NB4 (cell line): ENCODE measurements around the gene CEMIP.

ENCODE experiments used
- DNase-seq: peaks from one replicate; pipeline ENCODE4 v3.0.0; 2010; ENCODE audit warnings: low read depth
- H3K4me3 ChIP-seq: one replicate; pipeline ENCODE4 v1.5.1; 2011; ENCODE audit warnings: mild to moderate bottlenecking, low read depth, low read length, moderate library complexity
- MAX ChIP-seq: IDR thresholded peaks from 2 replicates; pipeline ENCODE4 v1.6.1; 2011; ENCODE audit warnings: low read depth, low read length
- MYC ChIP-seq: IDR thresholded peaks from 2 replicates; pipeline ENCODE4 v1.6.1; 2011; ENCODE audit warnings: low read depth, low read length
- POLR2A ChIP-seq: IDR thresholded peaks from 2 replicates; pipeline ENCODE4 v1.6.1; 2011; ENCODE audit warnings: mild to moderate bottlenecking; ENCODE audit not compliant: insufficient read length; ENCODE audit errors: extremely low read depth
- TF ChIP-seq, protein P1 (sequence below): IDR thresholded peaks from one replicate; pipeline ENCODE4 v1.5.1; 2012; ENCODE audit warnings: low read depth, low read length

Gene CEMIP

DNA sequence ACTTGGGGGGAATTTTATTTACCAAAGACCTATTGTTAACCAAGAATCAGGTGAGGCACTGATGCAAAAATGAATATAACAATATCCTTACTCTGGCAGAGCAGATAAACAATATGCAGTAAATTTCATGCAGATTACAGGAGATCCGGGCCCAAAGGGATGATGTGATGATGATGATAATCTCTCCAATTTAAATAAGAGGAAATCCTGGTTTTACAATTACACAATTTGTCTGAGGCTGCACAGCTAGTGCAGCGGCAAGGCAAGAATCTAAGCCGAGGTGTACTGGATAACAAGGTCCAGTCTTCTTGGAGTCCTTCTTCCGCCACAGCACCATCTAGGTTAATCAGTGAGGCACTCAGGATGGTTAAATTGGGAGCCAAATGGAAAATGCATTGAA lies 212.8 kb downstream of the CEMIP start:
- no peak for DNase-seq
- H3K4me3 ChIP-seq, result no peak overlapping the region
- TF ChIP-seq POLR2A (no peak), MAX (no peak), MYC (no peak)
- TF ChIP-seq, protein P1, sequence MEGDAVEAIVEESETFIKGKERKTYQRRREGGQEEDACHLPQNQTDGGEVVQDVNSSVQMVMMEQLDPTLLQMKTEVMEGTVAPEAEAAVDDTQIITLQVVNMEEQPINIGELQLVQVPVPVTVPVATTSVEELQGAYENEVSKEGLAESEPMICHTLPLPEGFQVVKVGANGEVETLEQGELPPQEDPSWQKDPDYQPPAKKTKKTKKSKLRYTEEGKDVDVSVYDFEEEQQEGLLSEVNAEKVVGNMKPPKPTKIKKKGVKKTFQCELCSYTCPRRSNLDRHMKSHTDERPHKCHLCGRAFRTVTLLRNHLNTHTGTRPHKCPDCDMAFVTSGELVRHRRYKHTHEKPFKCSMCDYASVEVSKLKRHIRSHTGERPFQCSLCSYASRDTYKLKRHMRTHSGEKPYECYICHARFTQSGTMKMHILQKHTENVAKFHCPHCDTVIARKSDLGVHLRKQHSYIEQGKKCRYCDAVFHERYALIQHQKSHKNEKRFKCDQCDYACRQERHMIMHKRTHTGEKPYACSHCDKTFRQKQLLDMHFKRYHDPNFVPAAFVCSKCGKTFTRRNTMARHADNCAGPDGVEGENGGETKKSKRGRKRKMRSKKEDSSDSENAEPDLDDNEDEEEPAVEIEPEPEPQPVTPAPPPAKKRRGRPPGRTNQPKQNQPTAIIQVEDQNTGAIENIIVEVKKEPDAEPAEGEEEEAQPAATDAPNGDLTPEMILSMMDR, result no peak

GRCh38 chr15:80992441-80992840 lies 213.3 kb downstream of the CEMIP start:
- no peak for DNase-seq
- no peak overlapping the region for H3K4me3 ChIP-seq
- TF ChIP-seq, protein P1, result no peak
- no peak for TF ChIP-seq MAX
- TF ChIP-seq POLR2A, result no peak

DNA sequence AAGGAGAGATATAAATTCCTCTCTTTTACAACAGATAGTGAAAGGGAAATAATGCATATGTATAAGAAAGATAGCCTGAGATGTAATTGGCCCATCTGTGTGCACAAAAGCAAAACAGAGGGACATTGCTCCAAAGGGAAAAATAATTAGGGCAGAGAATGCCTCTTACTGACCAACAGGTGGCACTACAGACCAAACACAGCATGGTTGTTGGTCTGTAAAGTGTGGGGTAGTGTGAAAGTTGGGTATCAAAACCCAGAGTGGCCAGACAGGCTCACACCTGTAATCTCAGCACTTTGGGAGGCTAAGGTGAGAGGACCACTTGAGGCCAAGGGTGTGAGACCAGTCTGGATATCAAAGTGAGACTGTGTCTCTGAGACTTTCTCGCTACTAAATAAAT lies 217.1 kb downstream of the CEMIP start:
- TF ChIP-seq, protein P1, result peak; percentile 60
- TF ChIP-seq MYC, result no peak
- no peak for TF ChIP-seq POLR2A
- TF ChIP-seq MAX, result peak; percentile 42
- peak; percentile 67 for DNase-seq
- H3K4me3 ChIP-seq, result no peak overlapping the region

DNA sequence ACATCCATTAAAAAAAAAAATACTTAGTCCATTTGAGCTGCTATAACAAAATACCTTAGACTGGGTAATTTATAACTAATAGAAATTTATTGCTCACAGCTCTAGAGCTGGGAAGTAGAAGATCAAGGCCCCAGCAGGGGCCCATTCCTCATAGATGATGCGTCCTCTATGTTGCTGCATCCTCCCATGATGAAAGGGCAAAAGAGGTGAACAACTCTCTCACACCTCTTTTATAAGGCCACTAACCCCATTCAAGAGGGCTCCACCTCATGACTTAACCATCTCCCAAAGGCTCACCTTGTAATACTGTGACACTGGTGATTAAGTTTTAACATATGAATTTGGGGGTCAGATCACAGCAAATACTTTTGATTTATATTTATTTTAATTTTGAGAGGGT lies 218.5 kb downstream of the CEMIP start:
- no peak for DNase-seq
- no peak overlapping the region for H3K4me3 ChIP-seq
- TF ChIP-seq, protein P1, result no peak
- no peak for TF ChIP-seq POLR2A
- TF ChIP-seq MYC, result no peak
- TF ChIP-seq MAX, result no peak

- no peak overlapping the region for H3K4me3 ChIP-seq
- DNase-seq, result no peak
- TF ChIP-seq, protein P1, result no peak
- no peak for TF ChIP-seq MYC
- no peak for TF ChIP-seq MAX
- no peak for TF ChIP-seq POLR2A
These were observed 219.1 kb downstream of the CEMIP start for GRCh38 chr15:80998251-80998650.

GRCh38 chr15:80999623-81000036 lies 220.5 kb downstream of the CEMIP start:
- peak overlapping the region; percentile 85 for H3K4me3 ChIP-seq
- DNase-seq, result peak; percentile 44
- no peak for TF ChIP-seq MYC
- no peak for TF ChIP-seq MAX
- no peak for TF ChIP-seq POLR2A
- TF ChIP-seq, protein P1, result no peak
